Lower lobe of right lung (tissue), 2 donors: ENCODE results near the gene KCTD16. TPM values are rescaled to one million over a fixed set of nuclear protein-coding genes. Genes with fewer than 3 reads are reported as not detected.

ENCODE experiments used
- ATAC-seq, 2 donors: fragments of 200-7000 bp; cut with Tn5 transposase; one replicate each; pipeline ENCODE4 v1.9.1; 2020 to 2022; ENCODE audit warnings: mild to moderate bottlenecking in 2 of 2, moderate library complexity in 2 of 2
- DNase-seq: peaks from one replicate; pipeline ENCODE4 v3.0.0-alpha.2; 2020
- H3K27ac ChIP-seq: fragments of 200-600 bp; one replicate; pipeline ENCODE4 v1.8.0; 2022
- H3K27me3 ChIP-seq: fragments of 200-600 bp; one replicate; pipeline ENCODE4 v1.8.0; 2022; ENCODE audit warnings: low read depth
- H3K36me3 ChIP-seq: fragments of 200-600 bp; one replicate; pipeline ENCODE4 v1.8.0; 2022; ENCODE audit warnings: mild to moderate bottlenecking
- H3K4me1 ChIP-seq: fragments of 200-600 bp; one replicate; pipeline ENCODE4 v1.8.0; 2022
- H3K4me3 ChIP-seq: fragments of 200-600 bp; one replicate; pipeline ENCODE4 v1.8.0; 2022; ENCODE audit warnings: mild to moderate bottlenecking
- H3K9me3 ChIP-seq: fragments of 200-600 bp; one replicate; pipeline ENCODE4 v1.8.0; 2022
- intact Hi-C: fragments of 100-400 bp; cut with DNase I; formaldehyde crosslinking; loops from one replicate; pipeline ENCODE4 v1.11.0; 2022
- total RNA-seq: library from RNA; stranded (reverse); fragmentation: NEBNext Ultra II Directional; extraction: Animal tissue kit (Norgen Biotek cat#: 25700); gene quantifications from one replicate; pipeline ENCODE4 v1.2.1, GENCODE V29; 2021
- TF ChIP-seq, protein P1 (sequence below): fragments of 200-600 bp; IDR thresholded peaks from one replicate; pipeline ENCODE4 v1.8.0; 2022; ENCODE audit warnings: antibody characterized with exemption, mild to moderate bottlenecking
- donor health status: DM: no; HTN: yes; CAD: no; lungs with severe emphysema.

Gene KCTD16
- total RNA-seq, 1 donor from 2014 or later = 2.5 TPM

DNA sequence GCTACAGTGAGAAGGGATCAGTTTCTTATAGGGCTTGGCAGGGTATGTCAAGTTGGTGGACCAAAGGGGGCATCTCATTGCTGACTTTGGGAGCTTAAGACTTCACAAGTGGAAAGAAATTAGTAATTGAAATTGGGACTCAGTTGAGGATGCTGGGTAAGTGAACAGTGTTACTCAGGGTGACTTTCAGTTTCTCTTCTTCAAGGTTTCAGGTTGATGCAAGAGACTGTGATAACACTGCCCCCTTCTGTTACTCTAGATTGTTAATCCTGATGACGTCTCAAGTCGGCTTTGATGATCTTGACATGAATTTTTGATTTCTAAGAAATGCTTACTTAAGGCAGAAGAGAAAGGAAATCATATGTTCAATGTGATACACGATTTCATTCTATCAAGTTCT is 21.3 kb downstream of the KCTD16 start:
- Histone ChIP-seq H3K27ac (peak overlapping the region; percentile 10), H3K36me3 (no peaks in the 10 kb centered on the region), H3K27me3 (no peaks in the 10 kb centered on the region), H3K9me3 (no peaks in the 10 kb centered on the region), H3K4me3 (peak overlapping the region; percentile 26), H3K4me1 (peaks cover 40% of the 10 kb centered on the region)
- intact Hi-C loops = no loop called here
- ATAC-seq (peak; percentile 83 to 84), DNase-seq (no peak)
- TF ChIP-seq, protein P1, sequence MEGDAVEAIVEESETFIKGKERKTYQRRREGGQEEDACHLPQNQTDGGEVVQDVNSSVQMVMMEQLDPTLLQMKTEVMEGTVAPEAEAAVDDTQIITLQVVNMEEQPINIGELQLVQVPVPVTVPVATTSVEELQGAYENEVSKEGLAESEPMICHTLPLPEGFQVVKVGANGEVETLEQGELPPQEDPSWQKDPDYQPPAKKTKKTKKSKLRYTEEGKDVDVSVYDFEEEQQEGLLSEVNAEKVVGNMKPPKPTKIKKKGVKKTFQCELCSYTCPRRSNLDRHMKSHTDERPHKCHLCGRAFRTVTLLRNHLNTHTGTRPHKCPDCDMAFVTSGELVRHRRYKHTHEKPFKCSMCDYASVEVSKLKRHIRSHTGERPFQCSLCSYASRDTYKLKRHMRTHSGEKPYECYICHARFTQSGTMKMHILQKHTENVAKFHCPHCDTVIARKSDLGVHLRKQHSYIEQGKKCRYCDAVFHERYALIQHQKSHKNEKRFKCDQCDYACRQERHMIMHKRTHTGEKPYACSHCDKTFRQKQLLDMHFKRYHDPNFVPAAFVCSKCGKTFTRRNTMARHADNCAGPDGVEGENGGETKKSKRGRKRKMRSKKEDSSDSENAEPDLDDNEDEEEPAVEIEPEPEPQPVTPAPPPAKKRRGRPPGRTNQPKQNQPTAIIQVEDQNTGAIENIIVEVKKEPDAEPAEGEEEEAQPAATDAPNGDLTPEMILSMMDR = peak; percentile 50

DNA sequence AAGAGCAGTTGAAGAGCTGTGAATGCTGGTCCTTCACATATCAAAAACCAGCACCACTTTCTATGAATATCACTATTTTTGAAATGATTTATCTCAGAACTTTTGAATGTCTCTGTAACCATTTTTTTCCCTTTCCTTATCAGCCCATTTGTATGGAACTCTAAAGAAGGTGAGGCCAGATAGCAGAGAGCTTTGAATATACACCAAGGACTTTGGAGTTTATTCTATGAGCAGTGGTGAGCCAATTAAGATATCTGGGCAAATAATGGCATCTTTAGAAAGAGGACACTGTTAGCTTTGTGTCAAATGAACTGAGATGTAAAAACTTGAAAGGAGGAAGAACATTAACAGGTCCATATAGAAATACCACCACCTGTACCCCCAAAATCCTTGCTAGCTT is 22.0 kb downstream of the KCTD16 start:
- DNase-seq = no peak
- H3K4me1 ChIP-seq = peaks cover 33% of the 10 kb centered on the region
- no peaks in the 10 kb centered on the region for H3K36me3 ChIP-seq
- no peak overlapping the region for H3K4me3 ChIP-seq
- intact Hi-C loops = no loop called here
- H3K27me3 ChIP-seq = no peaks in the 10 kb centered on the region
- TF ChIP-seq, protein P1 = no peak
- no peak overlapping the region for H3K27ac ChIP-seq
- no peaks in the 10 kb centered on the region for H3K9me3 ChIP-seq
- no peak for ATAC-seq

DNA sequence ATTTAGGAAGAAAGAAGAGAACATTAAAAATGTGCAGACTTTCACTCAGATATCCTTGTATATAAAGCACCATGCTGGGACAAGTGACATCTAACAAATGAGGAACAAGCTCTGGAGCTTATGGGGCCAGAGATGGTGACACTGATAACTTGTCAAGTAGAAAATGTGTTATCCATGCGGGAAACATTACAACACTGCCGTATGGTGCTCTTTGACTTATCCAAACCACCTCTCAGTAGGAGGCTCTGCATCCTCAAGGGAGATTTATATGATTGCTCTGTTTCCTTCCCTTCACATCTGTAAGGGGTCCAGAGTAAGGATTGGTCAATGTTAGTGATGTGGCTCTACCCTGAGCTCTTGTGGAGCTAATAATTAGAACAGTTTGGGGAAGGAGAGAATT is 23.5 kb downstream of the KCTD16 start:
- intact Hi-C loops = no loop called here
- no peaks in the 10 kb centered on the region for H3K36me3 ChIP-seq
- H3K27me3 ChIP-seq = no peaks in the 10 kb centered on the region
- ATAC-seq (no peak), DNase-seq (no peak)
- peaks cover 25% of the 10 kb centered on the region for H3K4me1 ChIP-seq
- no peak overlapping the region for H3K4me3 ChIP-seq
- no peak overlapping the region for H3K27ac ChIP-seq
- TF ChIP-seq, protein P1 = no peak
- H3K9me3 ChIP-seq = no peaks in the 10 kb centered on the region

GRCh38 chr5:144195448-144195847 is 24.8 kb downstream of the KCTD16 start:
- no peak for ATAC-seq

GRCh38 chr5:144196612-144197011 is 25.9 kb downstream of the KCTD16 start:
- intact Hi-C loops = no loop called here
- Histone ChIP-seq H3K36me3 (no peaks in the 10 kb centered on the region), H3K9me3 (no peaks in the 10 kb centered on the region), H3K27me3 (peaks cover 16% of the 10 kb centered on the region), H3K27ac (no peak overlapping the region), H3K4me1 (peaks cover 7% of the 10 kb centered on the region), H3K4me3 (no peak overlapping the region)
- DNase-seq = no peak
- no peak for ATAC-seq
- TF ChIP-seq, protein P1 = no peak

More at GRCh38 chr5:144195448-144195847, 24.8 kb downstream of the KCTD16 start:
- Histone ChIP-seq H3K4me3 (no peak overlapping the region), H3K9me3 (no peaks in the 10 kb centered on the region), H3K4me1 (peaks cover 17% of the 10 kb centered on the region), H3K27ac (no peak overlapping the region), H3K36me3 (no peaks in the 10 kb centered on the region), H3K27me3 (peaks cover 8% of the 10 kb centered on the region)
- TF ChIP-seq, protein P1 = no peak
- intact Hi-C loops = no loop called here
- DNase-seq = no peak

DNA sequence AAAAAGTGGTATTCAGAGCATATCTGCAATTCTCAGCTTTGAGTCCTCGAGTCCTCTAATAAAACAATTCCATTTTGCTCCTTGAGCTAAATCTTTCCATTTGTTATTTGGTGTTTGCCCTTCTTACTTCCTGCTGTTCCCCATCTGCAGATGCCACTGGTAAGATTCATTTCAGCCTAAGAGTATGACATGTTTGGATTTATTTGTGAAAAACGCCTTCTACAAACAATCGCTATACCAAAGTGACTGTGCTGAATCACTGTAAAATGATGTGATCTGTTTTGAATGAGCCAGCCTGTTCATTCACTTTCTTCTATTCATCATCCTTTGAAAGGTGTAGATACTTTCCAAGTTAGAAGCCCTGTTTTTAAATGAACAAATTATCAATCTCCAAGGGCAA is 27.7 kb downstream of the KCTD16 start:
- Histone ChIP-seq H3K27ac (no peak overlapping the region), H3K4me3 (no peak overlapping the region), H3K4me1 (no peaks in the 10 kb centered on the region), H3K9me3 (no peaks in the 10 kb centered on the region), H3K36me3 (no peaks in the 10 kb centered on the region), H3K27me3 (peaks cover 16% of the 10 kb centered on the region)
- TF ChIP-seq, protein P1 = no peak
- ATAC-seq (no peak), DNase-seq (no peak)
- intact Hi-C loops = no loop called here
